HG03457 (cell line): ENCODE results near the gene CNST.
A peak's percentile ranks its signal among the peaks of the same experiment; 100 is the strongest.

ENCODE experiments used
- ATAC-seq: cut with Tn5 transposase; IDR thresholded peaks from one replicate; pipeline ENCODE4 v1.9.1; 2021; ENCODE audit warnings: moderate number of reproducible peaks; ENCODE audit not compliant: unreplicated experiment

Gene CNST

GRCh38 chr1:246566128-246566812 is at the start of gene CNST, which contains the start of gene TFB2M:
Gene CNST (plus strand): TSS chr1:246566456. CDS start chr1:246591563, 25,107 bp downstream.
Gene TFB2M (minus strand): TSS chr1:246566261. CDS start chr1:246566138, 123 bp downstream.
- peak; percentile 95 for ATAC-seq

GRCh38 chr1:246517391-246517790 is 48.9 kb upstream of the CNST start:
- ATAC-seq = no peak

GRCh38 chr1:246518456-246519205 is 47.6 kb upstream of the CNST start:
- no peak for ATAC-seq

- ATAC-seq = no peak
These were observed 46.7 kb upstream of the CNST start for GRCh38 chr1:246519514-246519913.

- no peak for ATAC-seq
These were observed 39.9 kb upstream of the CNST start for GRCh38 chr1:246526380-246526779.

- ATAC-seq = no peak
These were observed 39.3 kb upstream of the CNST start for GRCh38 chr1:246526915-246527314.

GRCh38 chr1:246527402-246528088 is 38.7 kb upstream of the CNST start:
- peak; percentile 53 for ATAC-seq

- no peak for ATAC-seq
These were observed 37.1 kb upstream of the CNST start for GRCh38 chr1:246528933-246529731.

GRCh38 chr1:246530482-246530881 is 35.8 kb upstream of the CNST start:
- ATAC-seq = no peak

GRCh38 chr1:246532519-246532918 is 33.7 kb upstream of the CNST start:
- ATAC-seq = no peak

GRCh38 chr1:246533371-246533905 is 32.8 kb upstream of the CNST start:
- ATAC-seq = no peak

- no peak for ATAC-seq
These were observed 32.1 kb upstream of the CNST start for GRCh38 chr1:246534114-246534513.

GRCh38 chr1:246537441-246537840 is 28.8 kb upstream of the CNST start:
- ATAC-seq = no peak

GRCh38 chr1:246537887-246538286 is 28.4 kb upstream of the CNST start:
- ATAC-seq = no peak

GRCh38 chr1:246540738-246541491 is 25.3 kb upstream of the CNST start:
- no peak for ATAC-seq

GRCh38 chr1:246544001-246544400 is 22.3 kb upstream of the CNST start:
- ATAC-seq = no peak

- no peak for ATAC-seq
These were observed 16.6 kb upstream of the CNST start for GRCh38 chr1:246549665-246550064.

GRCh38 chr1:246550402-246550801 is 15.9 kb upstream of the CNST start:
- no peak for ATAC-seq

GRCh38 chr1:246552110-246552509 is 14.1 kb upstream of the CNST start:
- no peak for ATAC-seq

- ATAC-seq = no peak
These were observed 12.1 kb upstream of the CNST start for GRCh38 chr1:246554201-246554600.
